Left lung (tissue), 10 donors: Measurements from ENCODE around the gene TPSAB1. TPM values are rescaled to one million over a fixed set of nuclear protein-coding genes. Genes with fewer than 3 reads are reported as not detected.
A peak's percentile ranks its signal among the peaks of the same experiment; 100 is the strongest.
"Not testable (repeated sequence)": the region's sequence is repeated elsewhere in the genome, so short reads cannot be mapped to it uniquely, and the experiment has no call there.

Source experiments
- ATAC-seq: fragments of 200-7000 bp; cut with Tn5 transposase; one replicate; pipeline ENCODE4 v1.9.1; 2020; ENCODE audit warnings: moderate library complexity
- DNase-seq, 4 donors: peaks; one replicate each; pipeline ENCODE4 v3.0.0-alpha.2; 2013 to 2020
- H3K27ac ChIP-seq, 2 donors: fragments of 200-600 bp; sonication (generic) in 1 of 2; one replicate each; pipeline versions ENCODE4 v1.5.0 to v1.8.0; 2020 to 2021
- H3K27me3 ChIP-seq, 2 donors: fragments of 200-600 bp; sonication (generic) in 1 of 2; one replicate each; pipeline versions ENCODE4 v1.5.0 to v1.8.0; 2020 to 2021
- H3K36me3 ChIP-seq, 2 donors: fragments of 200-600 bp; sonication (generic) in 1 of 2; one replicate each; pipeline versions ENCODE4 v1.5.0 to v1.8.0; 2020 to 2021
- H3K4me1 ChIP-seq, 2 donors: fragments of 200-600 bp; one replicate each; pipeline ENCODE4 v1.8.0; 2021
- H3K4me3 ChIP-seq, 2 donors: fragments of 200-600 bp; sonication (generic) in 1 of 2; one replicate each; pipeline versions ENCODE4 v1.5.0 to v1.8.0; 2020 to 2021; ENCODE audit warnings: mild to moderate bottlenecking in 1 of 2
- H3K9me3 ChIP-seq, 2 donors: fragments of 200-600 bp; sonication (generic) in 1 of 2; one replicate each; pipeline versions ENCODE4 v1.5.0 to v1.8.0; 2020 to 2021
- CTCF ChIP-seq, 2 donors: fragments of 200-600 bp; sonication (generic) in 1 of 2; IDR thresholded peaks; one replicate each; pipeline versions ENCODE4 v1.5.0 to v1.8.0; 2021; ENCODE audit warnings: antibody characterized with exemption in 2 of 2
- intact Hi-C, 2 donors: fragments of 100-400 bp; cut with DNase I; formaldehyde crosslinking; loops; one replicate each; pipeline versions ENCODE4 v1.11.2 to v1.14.2; 2022
- polyA plus RNA-seq, 6 donors: library from polyadenylated mRNA; unstranded; fragments of 120-200 nt; gene quantifications; one replicate each; pipeline ENCODE4 v1.2.1, GENCODE V29; 2013; ENCODE audit not compliant: insufficient read length in 6 of 6
- total RNA-seq, 2 donors: library from RNA; stranded (reverse); fragmentation: NEBNext Ultra II Directional; extraction: Animal tissue kit (Norgen Biotek cat#: 25700); gene quantifications; one replicate each; pipeline ENCODE4 v1.2.1, GENCODE V29; 2021
- donor health status: DM: no; HTN: yes; CAD: no.
- donor health status: DM: no; HTN: no; CAD: no.

TPSAB1 gene
- total and polyA plus RNA-seq, 8 donors: 0.21 to 51.0 (median 17.7) TPM; not detected in 4

GRCh38 chr16:1222553-1223354 lies 17.8 kb upstream of the TPSAB1 start:
- Histone ChIP-seq H3K4me3 (no peak overlapping the region), H3K36me3 (no peaks in the 10 kb centered on the region), H3K27ac (no peak overlapping the region), H3K27me3 (peaks cover 0 to 44% of the 10 kb centered on the region in 2 donors), H3K4me1 (no peaks in the 10 kb centered on the region), H3K9me3 (no peaks in the 10 kb centered on the region)
- TF ChIP-seq CTCF (IDR thresholded peaks at IDR 0.05): no peak
- ATAC-seq (no peak), DNase-seq (no peak)
- intact Hi-C loops: no loop called here

GRCh38 chr16:1223355-1224214 lies 16.9 kb upstream of the TPSAB1 start:
- intact Hi-C loops: no loop called here
- H3K36me3 ChIP-seq: no peaks in the 10 kb centered on the region
- no peak overlapping the region for H3K27ac ChIP-seq
- TF ChIP-seq CTCF (IDR thresholded peaks at IDR 0.05): no peak
- ATAC-seq (no peak), DNase-seq (no peak)
- H3K4me3 ChIP-seq: no peak overlapping the region
- H3K4me1 ChIP-seq: no peaks in the 10 kb centered on the region
- peaks cover 0 to 44% of the 10 kb centered on the region in 2 donors for H3K27me3 ChIP-seq
- H3K9me3 ChIP-seq: no peaks in the 10 kb centered on the region

GRCh38 chr16:1224558-1224957 lies 15.9 kb upstream of the TPSAB1 start:
- Histone ChIP-seq H3K4me3 (no peak overlapping the region), H3K27me3 (peaks cover 0 to 44% of the 10 kb centered on the region in 2 donors), H3K27ac (no peak overlapping the region), H3K4me1 (no peaks in the 10 kb centered on the region), H3K9me3 (no peaks in the 10 kb centered on the region), H3K36me3 (no peaks in the 10 kb centered on the region)
- ATAC-seq: no peak
- intact Hi-C loops: no loop called here
- no peak for DNase-seq
- TF ChIP-seq CTCF (IDR thresholded peaks at IDR 0.05): no peak

GRCh38 chr16:1225051-1225451 lies 15.5 kb upstream of the TPSAB1 start, which contains the start of gene TPSG1:
Gene TPSG1 (minus strand): TSS chr16:1225268. CDS start chr16:1225252, 16 bp downstream.
- H3K9me3 ChIP-seq: no peaks in the 10 kb centered on the region
- H3K4me3 ChIP-seq: no peak within 1 kb of the TSS
- no peak for TF ChIP-seq CTCF (IDR thresholded peaks at IDR 0.05)
- peak in 1 of 4 donors; percentile 62 for DNase-seq
- H3K27me3 ChIP-seq: peaks cover 0 to 44% of the 10 kb centered on the region in 2 donors
- no peak within 1 kb of the TSS for H3K27ac ChIP-seq
- intact Hi-C loops: no loop called here
- H3K36me3 ChIP-seq: no peaks in the 10 kb centered on the region
- H3K4me1 ChIP-seq: no peaks in the 10 kb centered on the region
- ATAC-seq: no peak

GRCh38 chr16:1225728-1226311 lies 14.7 kb upstream of the TPSAB1 start:
- intact Hi-C loops, DNase-seq: not testable (repeated sequence)
- ATAC-seq: peak; percentile 35

GRCh38 chr16:1226692-1227091 lies 13.8 kb upstream of the TPSAB1 start:
- H3K4me3 ChIP-seq, H3K4me1 ChIP-seq, H3K36me3 ChIP-seq, H3K9me3 ChIP-seq, H3K27ac ChIP-seq, ATAC-seq, intact Hi-C loops: not testable (repeated sequence)
- peaks cover 0 to 43% of the 10 kb centered on the region in 2 donors for H3K27me3 ChIP-seq
- DNase-seq: peak in 1 of 4 donors; percentile 76

More at GRCh38 chr16:1225728-1226311, 14.7 kb upstream of the TPSAB1 start:
- not testable (repeated sequence) for H3K36me3 ChIP-seq, H3K9me3 ChIP-seq, H3K4me1 ChIP-seq, H3K27ac ChIP-seq, H3K4me3 ChIP-seq
- H3K27me3 ChIP-seq: peaks cover 0 to 40% of the 10 kb centered on the region in 2 donors

GRCh38 chr16:1228227-1228626 lies 12.3 kb upstream of the TPSAB1 start:
- H3K4me1 ChIP-seq, H3K36me3 ChIP-seq, H3K9me3 ChIP-seq, intact Hi-C loops, H3K4me3 ChIP-seq, H3K27ac ChIP-seq, DNase-seq, ATAC-seq: not testable (repeated sequence)
- peaks cover 0 to 28% of the 10 kb centered on the region in 2 donors for H3K27me3 ChIP-seq

- H3K4me1 ChIP-seq, intact Hi-C loops, H3K9me3 ChIP-seq, DNase-seq, H3K36me3 ChIP-seq, H3K27ac ChIP-seq, H3K4me3 ChIP-seq, ATAC-seq: not testable (repeated sequence)
- peaks cover 0 to 25% of the 10 kb centered on the region in 2 donors for H3K27me3 ChIP-seq
Measured at GRCh38 chr16:1229476-1229875, 11.0 kb upstream of the TPSAB1 start.
